ENCODE data around the gene RASGRP1. TPM values are rescaled to one million over a fixed set of nuclear protein-coding genes. Genes with fewer than 3 reads are reported as not detected.

The RASGRP1 gene
- total RNA-seq, 1 donor from 2014 or later: 0.52 TPM

DNA sequence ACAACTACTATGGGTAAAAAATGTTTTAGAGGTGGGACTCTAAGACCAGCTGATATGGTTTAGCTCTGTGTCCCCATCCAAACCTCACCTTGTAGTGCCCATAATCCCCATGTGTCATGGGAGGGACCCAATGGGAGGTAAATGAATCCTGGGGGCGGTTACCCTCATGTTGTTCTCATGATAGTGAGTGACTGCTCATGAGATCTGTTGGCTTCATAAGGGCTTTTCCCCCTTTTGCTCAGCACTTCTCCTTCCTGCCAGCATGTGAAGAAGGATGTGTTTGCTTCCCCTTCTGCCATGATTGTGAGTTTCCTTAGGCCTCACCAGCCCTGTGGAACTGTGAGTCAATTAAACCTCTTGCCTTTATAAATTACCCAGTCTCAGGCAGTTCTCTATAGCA, 65.0 kb downstream of the RASGRP1 start:
- Histone ChIP-seq H3K9ac (ENCODE audit: low read depth in 1 of 3, low read length in 3 of 3) (no peak overlapping the region), H3K36me3 (ENCODE audit: control insufficient read depth in 3 of 3, insufficient read depth in 3 of 3, low read length in 3 of 3) (no peaks in the 10 kb centered on the region), H3K9me3 (ENCODE audit: control insufficient read depth in 3 of 3, low read length in 3 of 3) (no peaks in the 10 kb centered on the region), H3K4me1 (ENCODE audit: control insufficient read depth in 3 of 3, insufficient read depth in 3 of 3, low read length in 3 of 3) (no peaks in the 10 kb centered on the region), H3K27ac (ENCODE audit: low read depth, low read length) (no peak overlapping the region), H3K4me3 (ENCODE audit: low read length in 3 of 3) (no peak overlapping the region), H3K27me3 (ENCODE audit: control insufficient read depth in 3 of 3, insufficient read depth in 3 of 3, low read length in 3 of 3) (no peaks in the 10 kb centered on the region)

DNA sequence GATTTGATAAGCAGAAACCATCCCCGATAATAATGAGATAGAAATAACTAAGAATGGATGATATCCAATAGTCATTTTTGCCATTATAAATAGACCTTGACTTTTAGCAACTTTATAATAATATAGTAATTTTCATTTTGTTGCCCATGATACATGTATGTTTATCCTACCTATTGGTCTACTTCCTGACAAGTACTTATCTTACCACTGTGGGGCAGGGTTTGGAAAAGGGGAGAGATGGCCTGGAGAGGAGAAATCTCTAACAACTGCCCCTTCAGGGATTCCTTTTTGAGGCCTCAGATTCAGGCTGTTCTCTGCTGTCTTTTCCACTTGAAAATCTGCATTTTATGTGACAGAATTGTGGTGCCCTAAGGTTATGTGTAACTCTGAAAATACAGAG, 68.5 kb downstream of the RASGRP1 start:
- no peaks in the 10 kb centered on the region for H3K27me3 ChIP-seq (ENCODE audit: control insufficient read depth in 3 of 3, insufficient read depth in 3 of 3, low read length in 3 of 3)

DNA sequence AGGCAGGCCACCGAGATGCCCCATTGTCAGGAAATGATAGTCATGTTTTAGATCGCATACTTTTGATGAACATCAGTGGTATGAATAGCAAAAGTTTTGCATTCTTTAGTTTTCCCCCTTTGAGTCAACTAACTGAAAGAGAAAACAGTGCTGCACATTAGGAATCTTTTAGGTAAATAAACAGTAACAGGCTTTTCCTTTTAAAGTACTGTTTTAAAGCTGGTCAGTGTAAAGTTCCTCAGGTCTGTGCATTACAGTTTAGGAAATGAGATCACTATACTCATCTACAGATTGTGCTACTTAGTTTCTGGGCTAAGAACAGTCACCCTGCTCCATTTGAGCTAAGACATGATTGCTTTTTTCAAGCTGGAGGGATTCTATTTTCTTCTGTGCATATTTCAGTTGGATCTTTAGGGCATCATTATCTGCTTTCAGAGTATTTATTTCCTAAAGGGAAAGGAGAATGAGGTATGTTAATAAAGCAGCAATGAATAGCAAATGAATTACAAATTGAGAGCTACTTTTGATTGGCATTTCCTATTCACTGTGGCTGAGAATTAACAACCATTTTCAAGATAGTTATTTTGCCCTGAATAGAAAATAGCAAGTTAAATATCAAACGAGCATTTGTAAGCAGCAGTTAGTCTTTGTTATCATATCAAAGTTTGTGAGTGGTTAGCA, 74.2 kb downstream of the RASGRP1 start:
- Histone ChIP-seq H3K27ac (ENCODE audit: low read depth, low read length) (no peak overlapping the region), H3K27me3 (ENCODE audit: control insufficient read depth in 3 of 3, insufficient read depth in 3 of 3, low read length in 3 of 3) (no peaks in the 10 kb centered on the region), H3K9ac (ENCODE audit: low read depth in 1 of 3, low read length in 3 of 3) (no peak overlapping the region), H3K4me3 (ENCODE audit: low read length in 3 of 3) (no peak overlapping the region), H3K9me3 (ENCODE audit: control insufficient read depth in 3 of 3, low read length in 3 of 3) (no peaks in the 10 kb centered on the region), H3K4me1 (ENCODE audit: control insufficient read depth in 3 of 3, insufficient read depth in 3 of 3, low read length in 3 of 3) (no peaks in the 10 kb centered on the region), H3K36me3 (ENCODE audit: control insufficient read depth in 3 of 3, insufficient read depth in 3 of 3, low read length in 3 of 3) (peaks cover 0 to 3% (median 0%) of the 10 kb centered on the region in 3 donors)

More for the DNA sequence above, 68.5 kb downstream of the RASGRP1 start:
- H3K9ac ChIP-seq (ENCODE audit: low read depth in 1 of 3, low read length in 3 of 3): no peak overlapping the region
- no peaks in the 10 kb centered on the region for H3K9me3 ChIP-seq (ENCODE audit: control insufficient read depth in 3 of 3, low read length in 3 of 3)
- no peak overlapping the region for H3K4me3 ChIP-seq (ENCODE audit: low read length in 3 of 3)
- peaks cover 0 to 2% (median 0%) of the 10 kb centered on the region in 3 donors for H3K36me3 ChIP-seq (ENCODE audit: control insufficient read depth in 3 of 3, insufficient read depth in 3 of 3, low read length in 3 of 3)
- no peaks in the 10 kb centered on the region for H3K4me1 ChIP-seq (ENCODE audit: control insufficient read depth in 3 of 3, insufficient read depth in 3 of 3, low read length in 3 of 3)
- no peak overlapping the region for H3K27ac ChIP-seq (ENCODE audit: low read depth, low read length)

DNA sequence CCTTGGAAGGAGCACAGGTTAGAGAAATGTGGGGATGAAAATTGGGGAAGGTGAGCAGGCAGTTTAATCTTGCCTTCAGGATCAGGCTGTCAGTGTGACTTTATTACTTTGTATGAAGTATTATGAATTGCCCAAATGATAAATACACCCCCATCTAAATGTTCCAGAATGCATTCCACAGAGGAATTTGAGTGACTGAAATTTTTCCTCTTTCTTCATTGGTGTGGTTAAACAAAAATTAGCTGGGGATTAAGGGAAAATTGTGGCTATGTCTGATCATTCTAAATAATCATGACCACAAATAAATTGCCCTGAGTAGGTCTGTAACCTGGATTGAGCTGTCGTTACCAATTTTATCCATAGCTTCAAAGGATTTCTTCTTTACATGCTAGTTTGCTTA, 77.2 kb downstream of the RASGRP1 start:
- Histone ChIP-seq H3K4me3 (ENCODE audit: low read length in 3 of 3) (no peak overlapping the region), H3K36me3 (ENCODE audit: control insufficient read depth in 3 of 3, insufficient read depth in 3 of 3, low read length in 3 of 3) (peaks cover 0 to 7% (median 3%) of the 10 kb centered on the region in 3 donors), H3K4me1 (ENCODE audit: control insufficient read depth in 3 of 3, insufficient read depth in 3 of 3, low read length in 3 of 3) (no peaks in the 10 kb centered on the region), H3K27me3 (ENCODE audit: control insufficient read depth in 3 of 3, insufficient read depth in 3 of 3, low read length in 3 of 3) (no peaks in the 10 kb centered on the region), H3K9ac (ENCODE audit: low read depth in 1 of 3, low read length in 3 of 3) (no peak overlapping the region), H3K27ac (ENCODE audit: low read depth, low read length) (no peak overlapping the region), H3K9me3 (ENCODE audit: control insufficient read depth in 3 of 3, low read length in 3 of 3) (no peaks in the 10 kb centered on the region)

DNA sequence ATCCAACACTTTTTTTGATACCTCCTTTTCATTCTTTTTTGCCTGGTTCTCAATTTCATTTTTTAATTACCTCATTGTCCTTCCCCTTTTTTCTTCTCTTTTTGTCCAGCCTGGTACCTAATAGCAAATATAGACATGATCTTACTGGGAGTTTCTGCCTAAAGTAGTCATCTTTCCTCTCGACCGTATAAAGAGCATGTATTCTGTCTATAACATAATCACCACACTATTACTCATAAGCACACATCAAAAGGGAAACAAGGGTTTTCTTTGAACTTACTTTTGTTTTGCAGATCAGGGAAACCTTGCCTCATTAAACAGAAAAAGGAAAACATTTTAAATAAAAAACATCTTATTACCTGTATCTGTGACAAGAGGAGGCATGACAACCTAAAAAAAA, 77.7 kb downstream of the RASGRP1 start:
- Histone ChIP-seq H3K4me1 (ENCODE audit: control insufficient read depth in 3 of 3, insufficient read depth in 3 of 3, low read length in 3 of 3) (no peaks in the 10 kb centered on the region), H3K9me3 (ENCODE audit: control insufficient read depth in 3 of 3, low read length in 3 of 3) (no peaks in the 10 kb centered on the region), H3K4me3 (ENCODE audit: low read length in 3 of 3) (no peak overlapping the region), H3K27me3 (ENCODE audit: control insufficient read depth in 3 of 3, insufficient read depth in 3 of 3, low read length in 3 of 3) (no peaks in the 10 kb centered on the region), H3K27ac (ENCODE audit: low read depth, low read length) (no peak overlapping the region), H3K36me3 (ENCODE audit: control insufficient read depth in 3 of 3, insufficient read depth in 3 of 3, low read length in 3 of 3) (peaks cover 0 to 8% (median 7%) of the 10 kb centered on the region in 3 donors), H3K9ac (ENCODE audit: low read depth in 1 of 3, low read length in 3 of 3) (no peak overlapping the region)

DNA sequence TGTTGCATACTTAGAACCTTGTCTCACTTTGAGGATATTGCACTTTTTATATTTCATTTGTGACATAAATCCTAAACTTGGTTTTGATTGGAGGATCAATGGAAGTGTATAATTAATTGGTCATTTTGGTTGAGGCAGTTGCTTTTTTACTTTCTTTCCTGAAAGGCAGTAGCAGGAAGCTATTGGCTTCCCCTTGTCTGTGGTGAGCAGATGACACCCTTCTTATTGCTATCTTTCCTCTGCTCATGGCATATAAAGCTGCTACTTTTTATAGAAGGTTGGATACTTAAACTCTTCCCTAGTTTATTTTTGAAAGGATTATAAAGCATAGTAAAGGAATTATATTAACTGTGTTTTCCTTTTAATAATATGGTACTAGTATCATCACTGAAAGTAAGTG, 82.0 kb downstream of the RASGRP1 start:
- Histone ChIP-seq H3K36me3 (ENCODE audit: control insufficient read depth in 3 of 3, insufficient read depth in 3 of 3, low read length in 3 of 3) (peaks cover 0 to 13% (median 11%) of the 10 kb centered on the region in 3 donors), H3K27ac (ENCODE audit: low read depth, low read length) (no peak overlapping the region), H3K9ac (ENCODE audit: low read depth in 1 of 3, low read length in 3 of 3) (no peak overlapping the region), H3K4me3 (ENCODE audit: low read length in 3 of 3) (no peak overlapping the region), H3K4me1 (ENCODE audit: control insufficient read depth in 3 of 3, insufficient read depth in 3 of 3, low read length in 3 of 3) (no peaks in the 10 kb centered on the region), H3K9me3 (ENCODE audit: control insufficient read depth in 3 of 3, low read length in 3 of 3) (no peaks in the 10 kb centered on the region), H3K27me3 (ENCODE audit: control insufficient read depth in 3 of 3, insufficient read depth in 3 of 3, low read length in 3 of 3) (no peaks in the 10 kb centered on the region)

DNA sequence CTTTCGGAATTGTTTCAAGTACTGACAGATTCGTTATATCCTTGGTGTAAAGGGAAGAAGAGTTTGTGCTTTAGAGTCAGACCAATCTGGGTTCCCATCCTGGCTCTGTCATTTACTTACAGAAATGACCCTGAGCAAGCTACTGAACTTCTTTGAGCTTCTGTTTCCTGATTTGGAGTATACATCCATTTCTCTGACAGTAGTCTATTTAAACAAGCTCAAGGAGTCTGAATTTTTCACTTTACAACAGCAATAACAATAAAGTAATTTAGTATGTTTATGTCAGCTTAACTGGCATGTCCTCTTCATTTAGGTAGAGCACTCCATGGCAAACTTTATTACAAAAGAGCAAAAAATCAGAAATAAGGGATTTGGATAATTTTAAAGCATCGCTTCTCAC, 82.9 kb downstream of the RASGRP1 start:
- Histone ChIP-seq H3K9ac (ENCODE audit: low read depth in 1 of 3, low read length in 3 of 3) (no peak overlapping the region), H3K36me3 (ENCODE audit: control insufficient read depth in 3 of 3, insufficient read depth in 3 of 3, low read length in 3 of 3) (peaks cover 2 to 20% (median 18%) of the 10 kb centered on the region in 3 donors), H3K27me3 (ENCODE audit: control insufficient read depth in 3 of 3, insufficient read depth in 3 of 3, low read length in 3 of 3) (no peaks in the 10 kb centered on the region), H3K4me3 (ENCODE audit: low read length in 3 of 3) (no peak overlapping the region), H3K27ac (ENCODE audit: low read depth, low read length) (no peak overlapping the region), H3K4me1 (ENCODE audit: control insufficient read depth in 3 of 3, insufficient read depth in 3 of 3, low read length in 3 of 3) (no peaks in the 10 kb centered on the region), H3K9me3 (ENCODE audit: control insufficient read depth in 3 of 3, low read length in 3 of 3) (no peaks in the 10 kb centered on the region)

DNA sequence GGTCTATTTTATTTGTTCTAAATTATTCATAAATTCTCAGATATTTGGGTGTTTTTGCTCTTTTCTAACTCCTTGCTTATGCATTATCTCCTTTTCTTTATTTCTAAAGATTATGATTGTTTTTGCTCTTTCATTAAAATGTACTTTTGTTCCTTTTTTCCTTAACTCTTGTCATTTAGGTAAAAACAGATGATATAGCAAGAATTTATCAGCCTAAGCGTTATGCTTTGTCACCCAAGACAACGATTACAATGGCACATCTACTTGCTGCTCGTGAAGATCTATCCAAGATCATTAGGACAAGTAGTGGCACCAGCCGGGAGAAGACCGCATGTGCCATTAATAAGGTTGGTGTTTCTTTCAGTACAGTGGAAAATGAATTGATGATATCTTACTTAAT, 83.5 kb downstream of the RASGRP1 start:
- Histone ChIP-seq H3K4me3 (ENCODE audit: low read length in 3 of 3) (no peak overlapping the region), H3K27ac (ENCODE audit: low read depth, low read length) (no peak overlapping the region), H3K9ac (ENCODE audit: low read depth in 1 of 3, low read length in 3 of 3) (no peak overlapping the region), H3K4me1 (ENCODE audit: control insufficient read depth in 3 of 3, insufficient read depth in 3 of 3, low read length in 3 of 3) (no peaks in the 10 kb centered on the region), H3K9me3 (ENCODE audit: control insufficient read depth in 3 of 3, low read length in 3 of 3) (no peaks in the 10 kb centered on the region), H3K27me3 (ENCODE audit: control insufficient read depth in 3 of 3, insufficient read depth in 3 of 3, low read length in 3 of 3) (no peaks in the 10 kb centered on the region), H3K36me3 (ENCODE audit: control insufficient read depth in 3 of 3, insufficient read depth in 3 of 3, low read length in 3 of 3) (peaks cover 3 to 21% (median 20%) of the 10 kb centered on the region in 3 donors)

DNA sequence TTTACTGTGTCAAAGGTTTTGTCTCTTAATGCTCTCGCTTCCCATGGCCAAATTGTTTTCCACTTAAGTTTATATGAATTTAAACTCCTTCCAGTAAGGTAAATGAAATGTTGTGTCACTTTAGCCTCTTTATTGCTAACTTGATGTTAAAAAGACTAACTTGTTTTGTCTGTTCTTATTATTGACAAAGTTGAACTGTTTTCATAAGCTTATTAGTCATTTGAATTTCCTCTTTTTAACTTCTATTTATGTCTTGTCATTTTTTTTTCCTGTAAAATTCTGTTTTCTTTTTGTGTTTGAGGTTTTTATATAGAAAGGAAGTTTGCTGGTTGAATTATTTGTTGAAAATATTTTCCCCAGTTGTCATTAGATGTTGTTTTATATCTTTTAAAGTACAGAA, 84.9 kb downstream of the RASGRP1 start:
- Histone ChIP-seq H3K9me3 (ENCODE audit: control insufficient read depth in 3 of 3, low read length in 3 of 3) (no peaks in the 10 kb centered on the region), H3K27ac (ENCODE audit: low read depth, low read length) (no peak overlapping the region), H3K4me1 (ENCODE audit: control insufficient read depth in 3 of 3, insufficient read depth in 3 of 3, low read length in 3 of 3) (no peaks in the 10 kb centered on the region), H3K9ac (ENCODE audit: low read depth in 1 of 3, low read length in 3 of 3) (no peak overlapping the region), H3K4me3 (ENCODE audit: low read length in 3 of 3) (no peak overlapping the region), H3K27me3 (ENCODE audit: control insufficient read depth in 3 of 3, insufficient read depth in 3 of 3, low read length in 3 of 3) (no peaks in the 10 kb centered on the region), H3K36me3 (ENCODE audit: control insufficient read depth in 3 of 3, insufficient read depth in 3 of 3, low read length in 3 of 3) (peaks cover 6 to 26% (median 25%) of the 10 kb centered on the region in 3 donors)

DNA sequence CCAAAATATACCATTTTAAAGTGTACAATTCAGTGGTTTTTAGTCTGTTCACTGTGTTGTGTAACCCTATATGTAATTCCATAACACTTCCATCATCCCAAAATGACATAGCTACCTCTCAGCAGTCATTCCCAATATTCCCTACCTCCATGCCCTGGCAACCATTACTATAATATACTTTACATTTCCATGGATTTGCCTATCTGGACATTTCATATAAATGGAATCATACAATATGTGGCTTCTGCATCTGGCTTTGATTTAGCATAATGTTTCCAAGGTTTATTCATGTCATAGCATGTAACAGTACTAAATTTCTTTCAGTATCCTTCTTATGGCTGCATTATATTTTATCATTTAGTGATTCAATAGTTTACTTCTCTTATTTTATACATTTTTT, 85.3 kb downstream of the RASGRP1 start:
- Histone ChIP-seq H3K27me3 (ENCODE audit: control insufficient read depth in 3 of 3, insufficient read depth in 3 of 3, low read length in 3 of 3) (no peaks in the 10 kb centered on the region), H3K36me3 (ENCODE audit: control insufficient read depth in 3 of 3, insufficient read depth in 3 of 3, low read length in 3 of 3) (peaks cover 6 to 31% (median 30%) of the 10 kb centered on the region in 3 donors), H3K4me1 (ENCODE audit: control insufficient read depth in 3 of 3, insufficient read depth in 3 of 3, low read length in 3 of 3) (no peaks in the 10 kb centered on the region), H3K9me3 (ENCODE audit: control insufficient read depth in 3 of 3, low read length in 3 of 3) (no peaks in the 10 kb centered on the region), H3K27ac (ENCODE audit: low read depth, low read length) (no peak overlapping the region), H3K9ac (ENCODE audit: low read depth in 1 of 3, low read length in 3 of 3) (no peak overlapping the region), H3K4me3 (ENCODE audit: low read length in 3 of 3) (no peak overlapping the region)
